Measurements from ENCODE around the gene SYNGR4.

DNA sequence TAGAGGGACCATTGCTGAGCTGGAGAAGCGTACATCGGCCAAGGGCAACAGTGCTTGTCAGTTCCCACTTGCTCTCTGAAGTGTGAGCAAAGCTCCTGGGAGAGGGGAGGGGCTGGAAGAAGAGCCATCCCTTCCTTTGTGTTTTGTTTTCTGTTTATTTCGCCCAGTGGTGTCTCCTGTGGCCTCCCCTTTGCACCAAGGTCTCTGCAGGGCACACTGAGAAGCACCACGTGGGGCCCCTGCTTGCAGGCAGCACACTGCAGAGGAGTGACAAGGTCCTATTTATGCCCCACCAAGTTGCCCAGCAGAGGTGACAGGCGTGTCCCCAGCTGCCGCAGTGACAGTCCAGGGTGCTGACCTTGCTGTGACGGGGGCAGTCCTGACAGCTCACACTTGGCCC is 53.3 kb downstream of the SYNGR4 start:
- TF ChIP-seq POLR2A (IDR thresholded peaks at IDR 0.05; ENCODE audit: low read length), result no peak
- no peak for TF ChIP-seq GATA1 (IDR thresholded peaks at IDR 0.05; ENCODE audit: low read depth, low read length)

All from erythroblast (primary cell).